DMS 273 (cell line): ENCODE results near the gene OR51T1.

Experiments
- DNase-seq: peaks from one replicate; lab custom pipeline; 2025; ENCODE audit not compliant: unreplicated experiment; lab: John Stamatoyannopoulos, UW

The OR51T1 gene

DNA sequence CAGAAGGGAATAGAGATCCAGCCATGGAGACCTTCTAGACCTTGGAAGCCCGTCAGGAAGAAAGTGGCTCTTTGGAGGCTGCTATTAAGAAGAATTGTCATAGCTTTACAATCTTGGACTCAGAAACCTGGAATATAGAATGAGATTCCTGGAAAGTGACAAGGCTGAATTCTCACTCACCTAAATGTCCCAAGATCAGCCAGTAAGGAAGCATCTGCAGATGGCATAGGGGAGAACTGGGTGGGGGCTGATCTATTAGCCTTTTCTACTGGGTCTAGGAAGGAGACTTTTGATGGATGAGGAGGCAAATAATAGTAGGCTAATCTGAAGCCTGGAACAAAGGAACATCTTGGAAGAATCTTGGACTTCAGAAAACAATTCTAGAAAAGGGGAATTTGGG is 42.5 kb downstream of the OR51T1 start, which contains the start of gene OR51G1:
TSS of gene OR51G1 (minus strand) at position 101 of the 400 bp plus-strand sequence. CDS start at position 101, 0 bp downstream.
- no peak for DNase-seq

DNA sequence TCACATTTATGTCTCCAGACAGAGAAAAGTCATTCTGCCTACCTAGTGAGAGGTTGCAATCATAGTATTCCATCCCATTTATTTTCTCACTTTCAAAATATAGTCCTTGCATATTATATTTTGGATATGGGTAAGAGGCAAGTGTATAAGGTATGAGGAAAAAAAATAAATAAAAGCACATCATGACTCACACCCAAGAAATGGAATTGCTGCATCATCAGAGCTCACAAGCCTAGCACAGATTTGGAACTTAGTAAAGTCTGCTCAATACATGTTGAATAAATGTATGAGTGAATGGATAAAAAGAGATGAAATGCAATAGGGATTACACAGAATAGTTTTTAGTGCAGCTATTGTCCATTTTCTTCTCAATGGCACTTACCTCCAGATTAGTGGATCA is 44.9 kb downstream of the OR51T1 start:
- DNase-seq, result no peak
